DND-41 (cell line): ENCODE data around the gene C10orf90.

ENCODE experiments used
- CTCF ChIP-seq: IDR thresholded peaks from 2 replicates; pipeline ENCODE4 v1.5.1; 2012; ENCODE audit warnings: borderline replicate concordance, low read length, moderate library complexity, mild to moderate bottlenecking; ENCODE audit not compliant: poor library complexity, severe bottlenecking; ENCODE audit errors: extremely low read depth
- EZH2 ChIP-seq: IDR thresholded peaks from 3 replicates; pipeline ENCODE4 v1.6.1; 2012; ENCODE audit warnings: borderline replicate concordance, low read depth, mild to moderate bottlenecking, moderate library complexity, low read length, inconsistent platforms; ENCODE audit not compliant: severe bottlenecking

- no peak for TF ChIP-seq EZH2
- TF ChIP-seq CTCF, result no peak
Observed at GRCh38 chr10:126459032-126459831, 211.3 kb downstream of the C10orf90 start.
